Liver (tissue), 3 donors: ENCODE results near the gene ACTL9.

Source experiments
- ATF3 ChIP-seq: IDR thresholded peaks from 2 replicates; pipeline ENCODE4 v1.6.1; 2016; ENCODE audit warnings: antibody characterized with exemption
- CTCF ChIP-seq: fragments of 150-350 bp; IDR thresholded peaks from 2 replicates; pipeline ENCODE4 v1.5.1; 2017; ENCODE audit warnings: improper control_type of control experiment, low read depth, low read length; ENCODE audit not compliant: missing input control
- FOXA2 ChIP-seq: IDR thresholded peaks from 2 replicates; pipeline ENCODE4 v1.6.1; 2016; ENCODE audit warnings: antibody characterized with exemption
- GABPA ChIP-seq, 2 donors: IDR thresholded peaks in 1 of 2; conservative IDR thresholded peaks in 1 of 2; 2 replicates each; pipeline ENCODE4 v1.6.1; 2016; ENCODE audit warnings: antibody characterized with exemption in 2 of 2, mild to moderate bottlenecking in 1 of 2, moderate library complexity in 1 of 2
- HNF4A ChIP-seq, 2 donors: conservative IDR thresholded peaks; 2 replicates each; pipeline ENCODE4 v1.6.1; 2016; ENCODE audit warnings: antibody characterized with exemption in 2 of 2, mild to moderate bottlenecking in 2 of 2
- REST ChIP-seq: IDR thresholded peaks from 2 replicates; pipeline ENCODE4 v1.6.1; 2016; ENCODE audit warnings: antibody characterized with exemption, mild to moderate bottlenecking
- SP1 ChIP-seq: IDR thresholded peaks from 2 replicates; pipeline ENCODE4 v1.6.1; 2018; ENCODE audit warnings: antibody characterized with exemption, mild to moderate bottlenecking
- ZBTB33 ChIP-seq: IDR thresholded peaks from 2 replicates; pipeline ENCODE4 v1.6.1; 2016; ENCODE audit warnings: antibody characterized with exemption
- donor health status: healthy.
- donor health status: healthy.

GRCh38 chr19:8655340-8655709, 43.3 kb downstream of the ACTL9 start:
- TF ChIP-seq ZBTB33 (no peak), FOXA2 (no peak), ATF3 (no peak), SP1 (no peak), CTCF (no peak), GABPA (IDR thresholded peaks at IDR 0.05 in 1 of 2, conservative IDR thresholded peaks at IDR 0.05 in 1 of 2) (no peak), HNF4A (conservative IDR thresholded peaks at IDR 0.05) (no peak), REST (no peak)
